Peyer's patch (tissue), 4 donors: ENCODE data around the gene CYP19A1.

ENCODE experiments used
- POLR2A ChIP-seq, 2 donors: fragments of 450-650 bp; IDR thresholded peaks; one replicate each; pipeline ENCODE4 v1.5.1; 2017; ENCODE audit warnings: antibody characterized with exemption in 2 of 2, mild to moderate bottlenecking in 2 of 2, moderate library complexity in 2 of 2
- TF ChIP-seq, protein P1 (sequence below), 6 experiments: fragments of 450-650 bp in 4 of 6; fragments of 200-600 bp in 2 of 6; sonication (generic) in 1 of 6; IDR thresholded peaks; one replicate each; pipeline ENCODE4 v1.5.1; 2017 to 2019; ENCODE audit warnings: antibody characterized with exemption in 6 of 6, mild to moderate bottlenecking in 3 of 6, moderate library complexity in 1 of 6

DNA sequence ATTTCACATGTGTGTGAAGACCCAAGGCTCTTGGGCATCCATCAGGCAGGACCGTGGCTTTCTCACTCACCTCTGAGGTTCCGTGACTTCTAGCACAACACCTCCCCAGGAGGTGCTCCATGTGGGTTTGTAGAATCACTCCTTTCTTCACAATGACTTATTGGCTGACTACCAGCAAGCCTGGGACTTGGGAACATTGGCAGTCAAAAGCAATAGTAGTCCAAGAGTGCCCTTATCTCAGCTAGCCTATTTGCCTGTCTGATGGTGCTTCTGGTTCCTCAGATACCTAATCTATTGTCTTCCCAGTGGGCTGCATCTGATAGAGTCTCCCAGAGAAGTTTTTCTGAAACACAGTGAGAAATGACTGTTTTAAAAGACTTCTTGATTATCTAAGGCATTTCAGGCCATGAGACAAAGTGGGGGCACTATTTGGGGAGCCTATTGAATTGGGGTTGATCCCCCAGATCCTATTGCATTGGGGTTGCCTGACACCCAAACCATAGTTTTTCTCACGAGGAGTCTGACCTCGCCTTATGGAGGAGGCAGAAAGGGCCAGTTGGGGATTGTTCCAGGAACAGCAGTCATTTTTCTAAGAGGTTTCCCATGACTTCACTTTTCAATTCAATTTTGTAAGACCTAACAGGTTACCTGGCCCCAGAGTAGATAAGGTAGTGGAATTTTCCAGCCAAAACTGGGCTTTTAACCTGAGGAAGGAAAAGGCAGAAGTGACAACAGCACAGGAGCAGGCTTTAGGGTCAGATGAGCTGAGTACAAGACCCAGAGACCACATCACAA, 88.0 kb downstream of the CYP19A1 start:
- TF ChIP-seq, protein P1, sequence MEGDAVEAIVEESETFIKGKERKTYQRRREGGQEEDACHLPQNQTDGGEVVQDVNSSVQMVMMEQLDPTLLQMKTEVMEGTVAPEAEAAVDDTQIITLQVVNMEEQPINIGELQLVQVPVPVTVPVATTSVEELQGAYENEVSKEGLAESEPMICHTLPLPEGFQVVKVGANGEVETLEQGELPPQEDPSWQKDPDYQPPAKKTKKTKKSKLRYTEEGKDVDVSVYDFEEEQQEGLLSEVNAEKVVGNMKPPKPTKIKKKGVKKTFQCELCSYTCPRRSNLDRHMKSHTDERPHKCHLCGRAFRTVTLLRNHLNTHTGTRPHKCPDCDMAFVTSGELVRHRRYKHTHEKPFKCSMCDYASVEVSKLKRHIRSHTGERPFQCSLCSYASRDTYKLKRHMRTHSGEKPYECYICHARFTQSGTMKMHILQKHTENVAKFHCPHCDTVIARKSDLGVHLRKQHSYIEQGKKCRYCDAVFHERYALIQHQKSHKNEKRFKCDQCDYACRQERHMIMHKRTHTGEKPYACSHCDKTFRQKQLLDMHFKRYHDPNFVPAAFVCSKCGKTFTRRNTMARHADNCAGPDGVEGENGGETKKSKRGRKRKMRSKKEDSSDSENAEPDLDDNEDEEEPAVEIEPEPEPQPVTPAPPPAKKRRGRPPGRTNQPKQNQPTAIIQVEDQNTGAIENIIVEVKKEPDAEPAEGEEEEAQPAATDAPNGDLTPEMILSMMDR (IDR thresholded peaks at IDR 0.05) = no peak
- TF ChIP-seq POLR2A (IDR thresholded peaks at IDR 0.05) = no peak
